Esophagus squamous epithelium (tissue), 4 donors: ENCODE data around the gene BSPH1.
"Not testable (repeated sequence)": the region's sequence is repeated elsewhere in the genome, so short reads cannot be mapped to it uniquely, and the experiment has no call there.

Source experiments
- POLR2A ChIP-seq, 4 donors: fragments of 450-650 bp; IDR thresholded peaks; one replicate each; pipeline ENCODE4 v1.6.1; 2017; ENCODE audit warnings: antibody characterized with exemption in 4 of 4, mild to moderate bottlenecking in 4 of 4, moderate library complexity in 3 of 4
- TF ChIP-seq, protein P1 (sequence below), 6 experiments: fragments of 450-650 bp in 4 of 6; fragments of 200-600 bp in 2 of 6; sonication (generic) in 2 of 6; IDR thresholded peaks; one replicate each; pipeline ENCODE4 v1.5.1; 2016 to 2019; ENCODE audit warnings: antibody characterized with exemption in 6 of 6, mild to moderate bottlenecking in 4 of 6, moderate library complexity in 4 of 6

DNA sequence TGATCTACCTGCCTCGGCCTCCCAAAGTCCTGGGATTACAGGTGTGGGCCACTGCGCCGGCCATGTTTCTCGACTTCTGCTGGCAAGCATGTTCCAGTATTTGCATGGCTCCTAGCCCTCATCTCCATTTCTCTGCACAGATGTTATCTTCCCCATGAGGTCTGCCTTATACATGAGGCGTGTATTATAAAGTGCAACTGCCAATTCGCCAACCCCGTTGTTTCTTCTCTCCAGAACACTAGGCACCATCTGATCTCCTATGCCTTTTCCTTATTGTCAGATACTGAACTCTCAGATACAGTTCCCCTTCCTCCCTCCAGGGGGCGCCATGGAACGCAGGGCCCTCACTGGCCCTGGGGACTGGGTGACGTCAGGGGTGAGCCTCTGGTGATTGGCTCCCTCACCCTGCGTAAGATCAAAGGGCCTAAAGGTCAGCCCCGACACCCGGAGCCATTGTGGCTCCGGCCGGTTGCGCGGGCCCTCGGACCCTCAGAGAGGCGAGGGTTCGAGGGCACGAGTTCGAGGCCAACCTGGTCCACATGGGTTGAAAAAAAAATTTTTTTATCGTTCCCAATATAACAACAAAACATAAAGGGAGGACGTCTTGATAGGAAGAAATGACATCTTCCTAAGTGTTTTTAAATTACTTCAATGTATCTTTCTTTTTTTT is 42.0 kb downstream of the BSPH1 start:
- TF ChIP-seq, protein P1, sequence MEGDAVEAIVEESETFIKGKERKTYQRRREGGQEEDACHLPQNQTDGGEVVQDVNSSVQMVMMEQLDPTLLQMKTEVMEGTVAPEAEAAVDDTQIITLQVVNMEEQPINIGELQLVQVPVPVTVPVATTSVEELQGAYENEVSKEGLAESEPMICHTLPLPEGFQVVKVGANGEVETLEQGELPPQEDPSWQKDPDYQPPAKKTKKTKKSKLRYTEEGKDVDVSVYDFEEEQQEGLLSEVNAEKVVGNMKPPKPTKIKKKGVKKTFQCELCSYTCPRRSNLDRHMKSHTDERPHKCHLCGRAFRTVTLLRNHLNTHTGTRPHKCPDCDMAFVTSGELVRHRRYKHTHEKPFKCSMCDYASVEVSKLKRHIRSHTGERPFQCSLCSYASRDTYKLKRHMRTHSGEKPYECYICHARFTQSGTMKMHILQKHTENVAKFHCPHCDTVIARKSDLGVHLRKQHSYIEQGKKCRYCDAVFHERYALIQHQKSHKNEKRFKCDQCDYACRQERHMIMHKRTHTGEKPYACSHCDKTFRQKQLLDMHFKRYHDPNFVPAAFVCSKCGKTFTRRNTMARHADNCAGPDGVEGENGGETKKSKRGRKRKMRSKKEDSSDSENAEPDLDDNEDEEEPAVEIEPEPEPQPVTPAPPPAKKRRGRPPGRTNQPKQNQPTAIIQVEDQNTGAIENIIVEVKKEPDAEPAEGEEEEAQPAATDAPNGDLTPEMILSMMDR (IDR thresholded peaks at IDR 0.05): not testable (repeated sequence)
- not testable (repeated sequence) for TF ChIP-seq POLR2A (IDR thresholded peaks at IDR 0.05)
